Measurements from ENCODE around the gene PTHLH.

The PTHLH gene

DNA sequence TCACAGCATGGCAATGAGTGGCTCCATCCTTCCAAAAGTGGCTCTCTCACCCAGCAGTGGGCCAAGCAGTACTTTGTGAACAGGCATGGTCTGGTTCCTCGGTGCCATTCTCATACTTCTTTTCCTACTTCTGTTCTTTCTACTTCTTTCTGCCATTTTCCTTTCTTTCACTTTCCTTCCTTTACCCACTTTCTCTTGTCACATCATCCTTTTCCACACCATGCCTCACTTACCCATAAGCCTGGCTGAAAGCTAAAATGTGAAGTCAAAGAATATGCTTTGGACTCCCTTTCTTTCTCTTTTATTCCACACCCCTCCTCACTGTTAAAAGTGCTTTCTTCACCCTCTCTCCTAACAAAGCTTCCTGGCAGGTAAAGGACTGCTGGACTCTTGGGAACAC lies 57.0 kb downstream of the PTHLH start:
- TF ChIP-seq, protein P1, sequence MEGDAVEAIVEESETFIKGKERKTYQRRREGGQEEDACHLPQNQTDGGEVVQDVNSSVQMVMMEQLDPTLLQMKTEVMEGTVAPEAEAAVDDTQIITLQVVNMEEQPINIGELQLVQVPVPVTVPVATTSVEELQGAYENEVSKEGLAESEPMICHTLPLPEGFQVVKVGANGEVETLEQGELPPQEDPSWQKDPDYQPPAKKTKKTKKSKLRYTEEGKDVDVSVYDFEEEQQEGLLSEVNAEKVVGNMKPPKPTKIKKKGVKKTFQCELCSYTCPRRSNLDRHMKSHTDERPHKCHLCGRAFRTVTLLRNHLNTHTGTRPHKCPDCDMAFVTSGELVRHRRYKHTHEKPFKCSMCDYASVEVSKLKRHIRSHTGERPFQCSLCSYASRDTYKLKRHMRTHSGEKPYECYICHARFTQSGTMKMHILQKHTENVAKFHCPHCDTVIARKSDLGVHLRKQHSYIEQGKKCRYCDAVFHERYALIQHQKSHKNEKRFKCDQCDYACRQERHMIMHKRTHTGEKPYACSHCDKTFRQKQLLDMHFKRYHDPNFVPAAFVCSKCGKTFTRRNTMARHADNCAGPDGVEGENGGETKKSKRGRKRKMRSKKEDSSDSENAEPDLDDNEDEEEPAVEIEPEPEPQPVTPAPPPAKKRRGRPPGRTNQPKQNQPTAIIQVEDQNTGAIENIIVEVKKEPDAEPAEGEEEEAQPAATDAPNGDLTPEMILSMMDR (IDR thresholded peaks at IDR 0.05), result no peak

DNA sequence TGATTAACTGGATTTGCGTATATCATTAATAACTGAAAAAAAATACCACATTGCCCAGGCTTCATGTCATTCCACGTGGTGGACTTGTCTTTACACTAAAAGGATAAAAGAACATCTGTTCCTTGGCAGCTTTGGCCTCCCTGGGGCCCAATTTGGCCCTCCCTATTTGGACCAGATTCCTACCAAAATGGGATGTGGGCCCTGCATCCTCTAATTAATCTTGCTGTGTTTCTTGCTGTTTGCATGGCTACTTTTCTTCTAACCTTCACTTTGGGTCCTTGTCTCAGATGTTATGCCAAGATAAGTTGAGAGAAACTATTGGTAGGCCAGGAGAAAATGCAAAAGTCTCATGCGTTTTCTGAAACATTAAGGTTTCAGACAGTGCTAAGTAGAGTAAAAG lies 57.5 kb downstream of the PTHLH start:
- TF ChIP-seq, protein P1 (IDR thresholded peaks at IDR 0.05), result no peak

DNA sequence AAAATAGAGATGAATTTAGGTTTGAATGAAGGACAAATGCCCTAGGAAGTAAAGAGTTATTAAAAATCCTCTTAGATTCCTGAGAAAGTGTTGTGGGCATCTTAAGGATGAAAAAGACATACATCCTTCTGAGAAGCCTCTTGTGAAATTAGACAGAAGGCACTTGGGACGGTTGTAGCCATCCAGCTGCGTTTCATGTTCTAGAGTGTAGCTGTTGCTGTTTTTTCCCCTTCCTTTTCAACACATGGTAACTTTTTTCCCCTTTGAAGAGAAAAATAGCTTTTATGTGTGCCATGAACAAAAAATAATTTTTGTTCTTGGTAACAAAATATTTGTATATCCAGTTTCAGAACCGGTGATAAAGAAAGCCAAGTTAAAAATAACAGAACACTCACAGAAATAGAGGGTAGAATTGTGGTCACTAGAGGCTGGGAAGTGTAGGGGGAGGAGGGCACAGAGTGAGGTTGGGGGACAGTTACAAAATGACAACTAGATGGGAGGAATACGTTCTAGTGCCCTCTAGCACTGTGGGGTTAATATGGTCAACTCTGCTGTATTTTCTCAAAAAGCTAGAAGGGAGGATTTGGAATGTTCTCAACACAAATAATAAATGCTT lies 58.4 kb downstream of the PTHLH start:
- TF ChIP-seq, protein P1 (IDR thresholded peaks at IDR 0.05), result no peak

DNA sequence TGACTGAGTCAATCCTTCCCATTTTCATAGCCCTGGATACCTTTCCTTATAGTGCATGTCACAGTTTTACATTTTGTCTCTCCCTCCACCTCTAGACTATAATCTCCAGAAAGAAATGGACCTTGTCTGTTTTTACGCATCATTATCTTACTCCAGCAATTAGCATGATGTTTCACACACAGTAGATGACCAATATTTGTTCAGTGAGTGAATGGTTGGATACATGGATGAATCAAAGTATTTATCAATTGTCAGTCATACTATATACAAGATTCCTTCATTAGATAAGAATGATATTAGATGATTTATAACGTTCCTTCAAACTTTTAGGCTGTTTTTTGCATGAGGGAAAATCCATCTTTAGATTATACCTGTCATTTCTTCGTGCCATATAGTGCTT lies 61.1 kb downstream of the PTHLH start:
- TF ChIP-seq, protein P1 (IDR thresholded peaks at IDR 0.05), result no peak
